ENCODE data around the gene IL1R1.

IL1R1 gene

DNA sequence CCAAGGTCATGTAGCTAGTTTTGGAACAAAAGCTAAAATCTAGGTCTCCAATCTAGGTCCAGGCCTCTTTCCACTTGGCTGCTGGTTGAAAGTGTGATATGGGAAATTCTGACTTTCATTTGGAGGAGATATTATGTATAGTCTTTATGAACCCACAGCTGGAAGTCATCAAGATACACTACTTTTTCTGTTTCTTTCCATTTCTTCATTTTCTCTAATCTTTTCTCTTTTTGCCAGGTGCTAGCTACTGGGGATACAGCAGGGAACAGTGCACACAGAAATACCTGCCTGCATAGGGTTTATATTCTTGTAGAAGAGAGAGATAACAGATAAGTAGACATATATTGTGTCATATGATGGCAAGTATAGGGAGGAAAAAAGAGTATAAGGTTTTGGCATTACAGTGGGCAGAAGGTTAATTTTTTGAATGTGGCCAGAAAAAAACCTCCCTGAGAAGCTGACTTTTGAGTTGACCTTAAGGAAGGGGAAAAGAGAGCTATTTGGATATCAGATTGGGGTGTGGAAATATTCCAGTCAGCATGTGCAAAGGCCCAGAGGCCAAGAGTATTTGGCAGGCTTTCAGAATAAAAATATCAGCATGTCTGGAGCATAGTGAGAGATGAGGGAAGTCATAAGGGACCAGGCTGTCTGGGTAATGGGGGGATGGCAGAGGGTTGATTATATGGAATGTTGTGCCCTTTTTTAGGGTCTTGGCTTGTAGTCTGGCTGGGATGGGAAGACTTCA, 15.6 kb downstream of the IL1R1 start:
- no peaks in the 10 kb centered on the region; the same call in 1 of the 2 replicates for H3K9me3 ChIP-seq (ENCODE audit: insufficient read depth, low read length)
- no peaks in the 10 kb centered on the region for H3K27me3 ChIP-seq (ENCODE audit: insufficient read depth, insufficient read length)
- H3K36me3 ChIP-seq (ENCODE audit: insufficient read depth, insufficient read length, low read length): no peaks in the 10 kb centered on the region
- DNase-seq (ENCODE audit: low read depth, low spot score): no peak
- H3K9ac ChIP-seq (ENCODE audit: insufficient read length, low read depth): no peak overlapping the region
- H3K4me3 ChIP-seq (ENCODE audit: insufficient read length, low read depth): no peak overlapping the region
- TF ChIP-seq ZNF274 (IDR thresholded peaks at IDR 0.05; ENCODE audit: low read depth, low read length) (no peak), YY1 (IDR thresholded peaks at IDR 0.05; ENCODE audit: insufficient read depth, insufficient read length) (no peak), SUZ12 (IDR thresholded peaks at IDR 0.05; ENCODE audit: extremely low read depth, insufficient read depth, insufficient read length) (no peak)
- H3K4me1 ChIP-seq (ENCODE audit: insufficient read depth, insufficient read length): no peaks in the 10 kb centered on the region

DNA sequence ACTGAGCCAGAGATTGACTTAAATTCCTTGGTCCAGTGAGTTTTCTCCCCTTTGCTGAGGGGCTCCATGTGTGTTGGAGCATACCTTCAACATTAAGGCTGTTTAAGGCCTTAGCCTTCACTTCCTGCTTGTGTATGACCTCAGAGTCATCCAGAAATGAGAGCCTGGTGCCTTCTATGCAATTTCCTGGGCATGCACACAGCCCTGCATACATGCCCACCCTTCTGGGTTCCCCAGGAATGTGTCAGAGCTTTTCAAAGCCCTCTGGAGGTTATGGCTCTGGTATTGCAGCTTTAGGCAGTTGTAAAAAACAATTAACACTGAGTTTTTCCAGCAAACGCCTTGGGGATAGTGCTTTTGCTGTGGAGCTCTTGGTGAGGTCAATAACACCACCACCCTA, 16.7 kb downstream of the IL1R1 start:
- no peak overlapping the region for H3K9ac ChIP-seq (ENCODE audit: insufficient read length, low read depth)
- TF ChIP-seq SUZ12 (IDR thresholded peaks at IDR 0.05; ENCODE audit: extremely low read depth, insufficient read depth, insufficient read length) (no peak), YY1 (IDR thresholded peaks at IDR 0.05; ENCODE audit: insufficient read depth, insufficient read length) (no peak), ZNF274 (IDR thresholded peaks at IDR 0.05; ENCODE audit: low read depth, low read length) (no peak)
- no peaks in the 10 kb centered on the region for H3K36me3 ChIP-seq (ENCODE audit: insufficient read depth, insufficient read length, low read length)
- no peak for DNase-seq (ENCODE audit: low read depth, low spot score)
- H3K27me3 ChIP-seq (ENCODE audit: insufficient read depth, insufficient read length): no peaks in the 10 kb centered on the region
- H3K4me1 ChIP-seq (ENCODE audit: insufficient read depth, insufficient read length): no peaks in the 10 kb centered on the region
- no peak overlapping the region for H3K4me3 ChIP-seq (ENCODE audit: insufficient read length, low read depth)
- no peaks in the 10 kb centered on the region; the same call in 1 of the 2 replicates for H3K9me3 ChIP-seq (ENCODE audit: insufficient read depth, low read length)

GRCh38 chr2:102166189-102166845, 23.8 kb downstream of the IL1R1 start:
- H3K9me3 ChIP-seq (ENCODE audit: insufficient read depth, low read length): no peaks in the 10 kb centered on the region
- TF ChIP-seq SUZ12 (IDR thresholded peaks at IDR 0.05; ENCODE audit: extremely low read depth, insufficient read depth, insufficient read length) (no peak), YY1 (IDR thresholded peaks at IDR 0.05; ENCODE audit: insufficient read depth, insufficient read length) (no peak), ZNF274 (IDR thresholded peaks at IDR 0.05; ENCODE audit: low read depth, low read length) (no peak)
- H3K36me3 ChIP-seq (ENCODE audit: insufficient read depth, insufficient read length, low read length): no peaks in the 10 kb centered on the region
- no peaks in the 10 kb centered on the region for H3K27me3 ChIP-seq (ENCODE audit: insufficient read depth, insufficient read length)
- DNase-seq (ENCODE audit: low read depth, low spot score): no peak
- no peak overlapping the region for H3K4me3 ChIP-seq (ENCODE audit: insufficient read length, low read depth)
- H3K4me1 ChIP-seq (ENCODE audit: insufficient read depth, insufficient read length): no peaks in the 10 kb centered on the region
- H3K9ac ChIP-seq (ENCODE audit: insufficient read length, low read depth): no peak overlapping the region

GRCh38 chr2:102168026-102168771, 25.7 kb downstream of the IL1R1 start:
- H3K4me1 ChIP-seq (ENCODE audit: insufficient read depth, insufficient read length): no peaks in the 10 kb centered on the region
- H3K9ac ChIP-seq (ENCODE audit: insufficient read length, low read depth): no peak overlapping the region
- H3K36me3 ChIP-seq (ENCODE audit: insufficient read depth, insufficient read length, low read length): no peaks in the 10 kb centered on the region
- H3K27me3 ChIP-seq (ENCODE audit: insufficient read depth, insufficient read length): no peaks in the 10 kb centered on the region
- H3K4me3 ChIP-seq (ENCODE audit: insufficient read length, low read depth): no peak overlapping the region
- TF ChIP-seq YY1 (IDR thresholded peaks at IDR 0.05; ENCODE audit: insufficient read depth, insufficient read length): no peak
- TF ChIP-seq SUZ12 (IDR thresholded peaks at IDR 0.05; ENCODE audit: extremely low read depth, insufficient read depth, insufficient read length): no peak
- TF ChIP-seq ZNF274 (IDR thresholded peaks at IDR 0.05; ENCODE audit: low read depth, low read length): no peak
- DNase-seq (ENCODE audit: low read depth, low spot score): no peak
- H3K9me3 ChIP-seq (ENCODE audit: insufficient read depth, low read length): no peaks in the 10 kb centered on the region

GRCh38 chr2:102171946-102172345, 29.4 kb downstream of the IL1R1 start:
- TF ChIP-seq YY1 (IDR thresholded peaks at IDR 0.05; ENCODE audit: insufficient read depth, insufficient read length): no peak
- no peak for TF ChIP-seq SUZ12 (IDR thresholded peaks at IDR 0.05; ENCODE audit: extremely low read depth, insufficient read depth, insufficient read length)
- no peak for TF ChIP-seq ZNF274 (IDR thresholded peaks at IDR 0.05; ENCODE audit: low read depth, low read length)
- DNase-seq (ENCODE audit: low read depth, low spot score): no peak

DNA sequence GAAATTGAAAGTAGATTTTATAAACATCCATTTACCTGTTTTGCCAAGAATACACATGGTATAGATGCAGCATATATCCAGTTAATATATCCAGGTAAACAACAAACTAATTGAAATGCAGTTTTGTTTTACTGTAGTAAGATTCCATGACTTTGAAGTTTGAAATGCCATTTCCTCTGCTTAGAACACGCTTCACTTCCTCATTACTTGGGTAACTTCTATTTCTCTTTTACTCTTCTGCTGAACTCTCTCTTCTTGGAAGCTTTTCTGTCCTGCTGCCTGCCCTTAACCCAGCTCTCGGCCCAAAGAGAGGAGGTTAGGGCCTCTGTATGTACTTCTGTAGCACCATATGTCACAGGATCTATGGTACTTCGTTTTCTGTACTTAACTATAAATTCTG, 30.2 kb downstream of the IL1R1 start:
- no peaks in the 10 kb centered on the region for H3K9me3 ChIP-seq (ENCODE audit: insufficient read depth, low read length)
- no peaks in the 10 kb centered on the region for H3K4me1 ChIP-seq (ENCODE audit: insufficient read depth, insufficient read length)
- H3K27me3 ChIP-seq (ENCODE audit: insufficient read depth, insufficient read length): no peaks in the 10 kb centered on the region
- H3K4me3 ChIP-seq (ENCODE audit: insufficient read length, low read depth): no peak overlapping the region
- no peak overlapping the region for H3K9ac ChIP-seq (ENCODE audit: insufficient read length, low read depth)
- H3K36me3 ChIP-seq (ENCODE audit: insufficient read depth, insufficient read length, low read length): peaks cover 2% of the 10 kb centered on the region
- no peak for DNase-seq (ENCODE audit: low read depth, low spot score)
- TF ChIP-seq ZNF274 (IDR thresholded peaks at IDR 0.05; ENCODE audit: low read depth, low read length) (no peak), SUZ12 (IDR thresholded peaks at IDR 0.05; ENCODE audit: extremely low read depth, insufficient read depth, insufficient read length) (no peak), YY1 (IDR thresholded peaks at IDR 0.05; ENCODE audit: insufficient read depth, insufficient read length) (no peak)

More at GRCh38 chr2:102171946-102172345, 29.4 kb downstream of the IL1R1 start:
- Histone ChIP-seq H3K4me1 (ENCODE audit: insufficient read depth, insufficient read length) (no peaks in the 10 kb centered on the region), H3K36me3 (ENCODE audit: insufficient read depth, insufficient read length, low read length) (peaks cover 2% of the 10 kb centered on the region), H3K27me3 (ENCODE audit: insufficient read depth, insufficient read length) (no peaks in the 10 kb centered on the region), H3K9ac (ENCODE audit: insufficient read length, low read depth) (no peak overlapping the region), H3K4me3 (ENCODE audit: insufficient read length, low read depth) (no peak overlapping the region), H3K9me3 (ENCODE audit: insufficient read depth, low read length) (no peaks in the 10 kb centered on the region)

- no peaks in the 10 kb centered on the region for H3K27me3 ChIP-seq (ENCODE audit: insufficient read depth, insufficient read length)
- TF ChIP-seq YY1 (IDR thresholded peaks at IDR 0.05; ENCODE audit: insufficient read depth, insufficient read length) (no peak), ZNF274 (IDR thresholded peaks at IDR 0.05; ENCODE audit: low read depth, low read length) (no peak), SUZ12 (IDR thresholded peaks at IDR 0.05; ENCODE audit: extremely low read depth, insufficient read depth, insufficient read length) (no peak)
- H3K36me3 ChIP-seq (ENCODE audit: insufficient read depth, insufficient read length, low read length): peaks cover 2% of the 10 kb centered on the region
- DNase-seq (ENCODE audit: low read depth, low spot score): no peak
- H3K9me3 ChIP-seq (ENCODE audit: insufficient read depth, low read length): no peaks in the 10 kb centered on the region
- no peak overlapping the region for H3K9ac ChIP-seq (ENCODE audit: insufficient read length, low read depth)
- H3K4me3 ChIP-seq (ENCODE audit: insufficient read length, low read depth): no peak overlapping the region
- H3K4me1 ChIP-seq (ENCODE audit: insufficient read depth, insufficient read length): no peaks in the 10 kb centered on the region
Measured at GRCh38 chr2:102176172-102176571, 33.6 kb downstream of the IL1R1 start.
